ENCODE results near the gene PPP2R5B. TPM values are rescaled to one million over a fixed set of nuclear protein-coding genes. Genes with fewer than 3 reads are reported as not detected.

The PPP2R5B gene
- total RNA-seq, 1 donor from 2014 or later = 5.7 TPM

DNA sequence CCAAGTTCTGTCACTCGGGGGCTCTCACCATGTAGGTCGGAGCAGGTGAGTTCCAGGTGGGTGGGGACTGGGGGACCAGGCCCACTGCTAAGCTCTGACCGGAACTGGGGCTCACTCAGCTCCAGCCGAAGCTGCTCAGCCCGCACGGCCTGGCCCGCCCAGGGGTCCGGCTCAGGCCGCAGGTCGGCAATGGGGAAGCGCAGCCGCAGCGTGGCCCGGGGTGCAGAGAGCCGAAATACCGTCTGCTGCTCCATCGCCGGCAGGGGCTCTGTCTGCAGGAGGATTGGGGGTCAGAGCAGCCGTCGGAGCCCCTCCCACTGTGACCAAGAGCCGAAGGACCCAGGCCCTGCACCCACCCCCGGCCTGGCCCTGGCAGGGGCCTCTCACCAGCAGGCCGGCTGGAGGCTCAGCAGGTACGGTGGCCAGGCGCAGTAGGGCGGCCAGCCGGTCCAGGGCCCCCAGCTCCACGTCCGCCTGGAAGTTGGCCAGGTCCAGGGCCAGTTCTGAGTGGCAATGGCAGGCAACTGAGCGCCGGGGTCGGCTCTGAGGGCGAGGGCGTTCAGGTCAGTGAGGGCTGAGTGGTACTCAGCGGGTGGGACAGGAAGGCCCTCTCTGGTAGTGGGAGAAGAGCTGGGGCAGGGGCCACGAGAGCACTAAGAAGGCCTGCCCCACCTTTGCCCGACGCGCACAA, 14.7 kb upstream of the PPP2R5B start:
- no peak for DNase-seq (ENCODE audit: low spot score)
- no peak overlapping the region for H3K27ac ChIP-seq
- Mint-ChIP-seq H3K27me3 (ENCODE audit: insufficient read depth, low read depth) (peaks cover 4% of the 10 kb centered on the region), H3K27ac (no peak overlapping the region), H3K9me3 (no peaks in the 10 kb centered on the region), H3K4me3 (no peak overlapping the region), H3K36me3 (peaks cover 8% of the 10 kb centered on the region), H3K4me1 (no peaks in the 10 kb centered on the region)
- H3K4me3 ChIP-seq = no peak overlapping the region
- H3K9ac ChIP-seq = no peak overlapping the region
- H3K27me3 ChIP-seq = no peaks in the 10 kb centered on the region
- H3F3A ChIP-seq (ENCODE audit: low read depth) = no peaks in the 10 kb centered on the region
- TF ChIP-seq EZH2 (IDR thresholded peaks at IDR 0.05) (no peak), EZH2phosphoT487 (IDR thresholded peaks at IDR 0.05) (no peak)
- TF ChIP-seq, protein P1, sequence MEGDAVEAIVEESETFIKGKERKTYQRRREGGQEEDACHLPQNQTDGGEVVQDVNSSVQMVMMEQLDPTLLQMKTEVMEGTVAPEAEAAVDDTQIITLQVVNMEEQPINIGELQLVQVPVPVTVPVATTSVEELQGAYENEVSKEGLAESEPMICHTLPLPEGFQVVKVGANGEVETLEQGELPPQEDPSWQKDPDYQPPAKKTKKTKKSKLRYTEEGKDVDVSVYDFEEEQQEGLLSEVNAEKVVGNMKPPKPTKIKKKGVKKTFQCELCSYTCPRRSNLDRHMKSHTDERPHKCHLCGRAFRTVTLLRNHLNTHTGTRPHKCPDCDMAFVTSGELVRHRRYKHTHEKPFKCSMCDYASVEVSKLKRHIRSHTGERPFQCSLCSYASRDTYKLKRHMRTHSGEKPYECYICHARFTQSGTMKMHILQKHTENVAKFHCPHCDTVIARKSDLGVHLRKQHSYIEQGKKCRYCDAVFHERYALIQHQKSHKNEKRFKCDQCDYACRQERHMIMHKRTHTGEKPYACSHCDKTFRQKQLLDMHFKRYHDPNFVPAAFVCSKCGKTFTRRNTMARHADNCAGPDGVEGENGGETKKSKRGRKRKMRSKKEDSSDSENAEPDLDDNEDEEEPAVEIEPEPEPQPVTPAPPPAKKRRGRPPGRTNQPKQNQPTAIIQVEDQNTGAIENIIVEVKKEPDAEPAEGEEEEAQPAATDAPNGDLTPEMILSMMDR (IDR thresholded peaks at IDR 0.05) = no peak
- H3K36me3 ChIP-seq = no peaks in the 10 kb centered on the region
- H4K20me1 ChIP-seq (ENCODE audit: low read depth) = no peaks in the 10 kb centered on the region
- no peaks in the 10 kb centered on the region for H3K79me2 ChIP-seq (ENCODE audit: low read depth)
- H3K4me2 ChIP-seq = no peak overlapping the region
- no peaks in the 10 kb centered on the region for H3K9me3 ChIP-seq (ENCODE audit: low read depth)
- no peak overlapping the region for H2AFZ ChIP-seq (replicated peaks)
- H3K4me1 ChIP-seq = no peaks in the 10 kb centered on the region

DNA sequence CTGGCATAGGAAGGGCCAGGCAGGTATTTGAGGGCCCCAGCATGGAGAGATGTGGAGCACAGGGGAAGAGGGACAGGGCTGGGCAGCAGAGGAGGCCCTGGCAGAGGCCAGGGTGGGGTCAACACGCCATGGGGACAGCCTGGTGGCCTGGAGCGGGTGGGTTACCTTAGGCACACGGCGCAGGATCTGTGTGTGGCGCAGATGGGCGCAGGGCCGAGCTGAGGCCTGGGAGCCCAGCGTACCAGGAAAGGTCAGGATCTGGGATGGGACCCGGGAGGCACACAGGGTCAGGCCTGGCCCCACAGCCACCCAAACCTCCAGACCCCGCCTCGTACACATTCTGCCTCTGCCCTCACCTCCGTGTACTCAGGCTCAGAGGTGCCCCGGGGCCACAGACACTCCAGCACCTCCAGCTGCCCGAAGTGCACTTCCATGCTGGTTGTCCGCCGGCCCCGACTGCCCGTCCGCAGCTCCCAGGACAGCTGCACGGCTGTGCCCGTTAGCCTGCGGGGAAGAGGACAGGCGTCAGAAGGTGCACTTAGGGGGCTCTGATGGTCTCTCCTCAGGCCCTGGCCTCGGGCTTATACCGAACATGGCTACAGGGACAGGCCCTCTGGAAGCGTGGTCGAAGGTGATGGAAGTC, 13.9 kb upstream of the PPP2R5B start:
- no peak overlapping the region for H3K4me3 Mint-ChIP-seq
- H3K27me3 Mint-ChIP-seq (ENCODE audit: insufficient read depth, low read depth) = peaks cover 4% of the 10 kb centered on the region
- H3K9me3 Mint-ChIP-seq = no peaks in the 10 kb centered on the region
- Histone ChIP-seq H3K9ac (no peak overlapping the region), H3F3A (ENCODE audit: low read depth) (no peaks in the 10 kb centered on the region), H4K20me1 (ENCODE audit: low read depth) (no peaks in the 10 kb centered on the region), H3K4me1 (peaks cover 1% of the 10 kb centered on the region), H3K4me3 (no peak overlapping the region), H3K79me2 (ENCODE audit: low read depth) (no peaks in the 10 kb centered on the region), H2AFZ (replicated peaks) (no peak overlapping the region), H3K27me3 (no peaks in the 10 kb centered on the region), H3K9me3 (ENCODE audit: low read depth) (no peaks in the 10 kb centered on the region), H3K4me2 (no peak overlapping the region), H3K27ac (no peak overlapping the region), H3K36me3 (no peaks in the 10 kb centered on the region)
- H3K27ac Mint-ChIP-seq = no peak overlapping the region
- TF ChIP-seq, protein P1 (IDR thresholded peaks at IDR 0.05) = no peak
- TF ChIP-seq EZH2phosphoT487 (IDR thresholded peaks at IDR 0.05) (no peak), EZH2 (IDR thresholded peaks at IDR 0.05) (no peak)
- DNase-seq (ENCODE audit: low spot score) = no peak
- peaks cover 2% of the 10 kb centered on the region for H3K4me1 Mint-ChIP-seq
- peaks cover 4% of the 10 kb centered on the region for H3K36me3 Mint-ChIP-seq

DNA sequence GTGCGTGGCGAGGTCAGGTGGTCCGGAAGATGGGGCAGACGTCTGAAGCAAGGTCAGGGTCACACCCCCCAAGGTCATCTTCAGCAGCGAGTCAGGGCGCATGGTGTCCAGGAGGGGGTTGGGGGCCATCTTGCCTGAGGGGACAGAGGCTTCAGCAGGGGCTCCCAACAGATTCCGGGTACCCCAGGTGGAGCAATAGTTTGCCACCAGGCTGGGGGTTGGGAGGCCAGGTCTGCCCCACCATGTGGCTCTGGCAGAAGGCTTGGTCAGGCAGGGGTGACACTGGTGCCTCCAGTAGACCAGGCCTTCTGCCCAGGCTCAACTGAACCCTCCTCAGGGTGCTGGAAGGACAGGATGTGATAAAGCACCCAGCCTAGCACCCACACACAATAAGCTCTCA, 13.3 kb upstream of the PPP2R5B start:
- peaks cover 4% of the 10 kb centered on the region for H3K36me3 Mint-ChIP-seq
- H3K4me1 Mint-ChIP-seq = peaks cover 7% of the 10 kb centered on the region
- H3K9me3 Mint-ChIP-seq = no peaks in the 10 kb centered on the region
- H3K4me2 ChIP-seq = no peak overlapping the region
- peaks cover 2% of the 10 kb centered on the region for H4K20me1 ChIP-seq (ENCODE audit: low read depth)
- no peaks in the 10 kb centered on the region for H3F3A ChIP-seq (ENCODE audit: low read depth)
- H3K4me3 Mint-ChIP-seq = no peak overlapping the region
- no peak overlapping the region for H3K9ac ChIP-seq
- no peak for DNase-seq (ENCODE audit: low spot score)
- H2AFZ ChIP-seq (replicated peaks) = no peak overlapping the region
- peaks cover 7% of the 10 kb centered on the region for H3K4me1 ChIP-seq
- H3K36me3 ChIP-seq = no peaks in the 10 kb centered on the region
- H3K27ac Mint-ChIP-seq = no peak overlapping the region
- peaks cover 4% of the 10 kb centered on the region for H3K27me3 Mint-ChIP-seq (ENCODE audit: insufficient read depth, low read depth)
- no peaks in the 10 kb centered on the region for H3K27me3 ChIP-seq
- TF ChIP-seq, protein P1 (IDR thresholded peaks at IDR 0.05) = no peak
- TF ChIP-seq EZH2phosphoT487 (IDR thresholded peaks at IDR 0.05) = no peak
- TF ChIP-seq EZH2 (IDR thresholded peaks at IDR 0.05) = no peak
- peaks cover under 1% of the 10 kb centered on the region for H3K79me2 ChIP-seq (ENCODE audit: low read depth)
- H3K9me3 ChIP-seq (ENCODE audit: low read depth) = no peaks in the 10 kb centered on the region
- H3K4me3 ChIP-seq = no peak overlapping the region
- H3K27ac ChIP-seq = no peak overlapping the region
